ENCODE data around the gene WBP11.
"Not testable (repeated sequence)": the region's sequence is repeated elsewhere in the genome, so short reads cannot be mapped to it uniquely, and the experiment has no call there.

The WBP11 gene

DNA sequence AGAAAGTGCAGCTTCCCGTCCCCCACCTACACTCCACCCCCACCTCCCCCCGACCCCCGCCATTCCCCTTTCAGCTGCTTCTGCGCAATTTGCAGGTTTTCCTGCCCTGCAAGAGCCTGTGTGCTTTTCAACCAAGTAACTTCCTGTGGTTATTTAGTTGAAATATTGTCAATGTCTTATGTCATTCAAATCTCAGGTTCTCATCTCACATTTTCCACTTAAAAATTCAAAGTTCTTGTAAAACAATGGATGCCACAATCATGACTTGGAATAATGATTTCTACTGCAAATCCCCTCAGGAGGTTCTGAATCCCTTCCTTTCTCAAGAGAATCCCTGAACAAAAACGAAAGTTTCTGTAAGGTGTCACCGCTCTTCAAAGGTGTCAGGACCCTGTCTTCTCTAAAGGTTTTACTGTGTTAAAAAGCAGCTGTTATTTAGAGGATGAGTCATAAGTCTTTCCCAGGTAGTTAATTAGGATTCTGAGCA lies 31.6 kb downstream of the WBP11 start:
- no peak for DNase-seq (ENCODE audit: low read depth)

DNA sequence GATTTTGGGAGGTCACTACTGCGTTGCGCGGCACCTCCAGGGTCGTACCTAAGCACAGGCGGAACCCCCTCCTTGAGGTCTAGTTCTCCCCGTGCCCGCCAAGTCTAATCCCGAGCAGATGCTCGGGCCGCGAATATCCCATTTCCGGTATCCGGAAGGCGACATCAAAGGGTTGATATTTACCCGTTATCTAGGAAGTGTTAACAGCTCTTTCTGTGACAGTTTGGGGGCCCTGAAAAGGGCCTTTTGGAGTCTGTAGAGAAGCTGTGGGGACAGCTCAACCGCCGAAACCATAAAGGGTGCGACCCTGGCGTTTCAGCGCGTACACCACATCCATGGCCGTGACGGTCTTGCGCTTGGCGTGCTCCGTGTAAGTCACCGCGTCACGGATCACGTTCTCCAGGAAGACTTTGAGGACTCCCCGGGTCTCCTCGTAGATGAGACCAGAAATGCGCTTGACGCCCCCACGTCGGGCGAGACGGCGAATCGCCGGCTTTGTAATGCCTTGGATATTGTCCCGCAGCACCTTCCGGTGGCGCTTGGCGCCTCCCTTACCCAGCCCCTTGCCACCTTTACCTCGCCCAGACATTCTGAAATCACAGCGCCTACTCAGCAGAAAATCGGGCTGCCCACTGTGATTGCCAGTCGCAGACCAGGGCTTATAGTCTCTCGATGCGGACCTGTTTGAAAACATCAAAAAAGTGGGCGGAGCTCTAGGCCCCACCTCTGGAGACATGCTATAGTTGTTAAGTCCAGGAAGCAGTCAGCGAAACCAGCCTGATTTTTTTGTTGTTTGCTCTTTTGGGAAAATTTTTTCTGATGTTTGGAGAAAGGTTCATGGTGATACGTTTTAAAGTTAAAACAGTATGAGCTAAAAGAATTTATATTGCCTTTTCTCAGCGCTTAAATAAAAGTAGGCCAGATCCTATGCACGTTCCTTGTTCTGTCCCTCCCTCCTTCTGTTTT lies 32.5 kb downstream of the WBP11 start:
- peak; percentile 88 for DNase-seq (ENCODE audit: low read depth)

DNA sequence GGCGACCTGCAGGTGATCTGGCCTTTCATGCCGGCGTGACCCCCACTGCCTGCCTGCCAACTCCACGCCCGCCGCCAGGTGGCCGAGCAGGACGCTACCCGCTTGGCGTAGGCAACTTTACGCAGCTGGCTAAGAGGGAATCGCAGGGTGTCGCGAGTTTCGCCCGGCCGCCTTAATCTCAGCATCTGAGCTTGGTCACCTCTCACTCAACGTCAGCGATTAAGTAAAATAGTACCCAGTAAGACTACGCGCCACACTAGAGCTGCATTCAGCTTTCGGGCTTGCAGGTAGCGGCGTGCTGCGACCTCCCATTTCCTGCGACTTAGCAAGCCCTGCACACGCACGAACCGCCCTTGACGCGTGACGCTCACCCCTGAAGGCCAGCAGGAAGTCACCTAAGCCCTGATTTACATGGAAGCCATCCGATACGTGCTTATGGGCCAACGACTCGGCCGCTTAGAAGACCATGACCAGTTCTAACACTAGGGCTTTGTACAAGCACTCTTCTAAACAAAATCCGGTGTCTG lies 33.2 kb downstream of the WBP11 start:
- DNase-seq (ENCODE audit: low read depth) = peak; percentile 72

DNA sequence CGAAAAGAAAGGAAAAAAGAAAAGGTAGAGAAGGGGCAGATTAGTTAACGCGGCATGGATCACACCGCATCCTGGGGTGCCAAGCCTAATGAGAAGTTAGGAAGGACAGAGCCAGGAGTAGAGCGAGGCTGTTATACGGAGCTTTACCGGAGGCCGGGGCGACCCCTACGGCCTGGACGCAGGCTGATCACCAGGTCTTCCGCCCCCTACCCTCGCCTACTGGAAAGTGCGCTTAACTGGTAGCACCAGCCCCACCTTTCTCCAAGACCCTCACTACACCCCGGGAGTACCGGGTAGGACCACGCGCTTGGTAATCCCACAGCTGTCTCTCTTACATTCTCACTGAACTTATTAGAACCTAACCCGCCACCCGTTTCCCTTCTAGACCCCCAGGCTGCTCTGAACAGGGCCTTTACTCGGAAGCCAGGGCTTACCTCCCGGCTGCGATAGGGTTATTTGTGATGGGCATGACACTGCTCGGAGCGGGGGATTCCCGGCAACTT lies 33.8 kb downstream of the WBP11 start:
- DNase-seq (ENCODE audit: low read depth) = no peak

DNA sequence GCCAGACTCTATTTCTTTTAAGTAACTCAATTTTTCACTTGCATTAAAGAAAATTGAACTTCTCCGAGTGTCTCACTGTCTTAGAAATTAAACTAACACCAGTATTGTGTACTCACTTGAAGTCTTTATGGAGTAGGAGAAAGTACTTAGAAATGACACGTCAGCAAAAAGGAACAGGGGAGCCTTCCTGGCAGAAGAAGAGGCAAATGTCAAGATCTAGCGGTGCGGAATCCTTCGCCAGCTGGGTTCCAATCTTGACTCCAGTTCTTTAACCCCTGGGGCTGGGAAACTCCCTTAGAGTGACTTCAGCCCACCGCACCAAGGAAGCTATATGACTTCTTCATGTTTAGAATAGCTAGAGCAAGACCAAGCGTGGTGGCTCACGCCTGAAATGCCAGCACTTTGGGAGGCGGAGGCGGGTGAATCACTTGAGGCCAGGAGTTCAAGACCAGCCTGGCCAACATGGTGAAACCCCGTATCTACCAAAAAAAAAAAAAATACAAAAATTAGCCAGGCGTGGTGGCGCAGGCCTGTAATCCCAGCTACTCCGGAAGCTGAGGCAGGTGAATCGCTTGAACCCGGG lies 34.4 kb downstream of the WBP11 start:
- DNase-seq (ENCODE audit: low read depth) = no peak

DNA sequence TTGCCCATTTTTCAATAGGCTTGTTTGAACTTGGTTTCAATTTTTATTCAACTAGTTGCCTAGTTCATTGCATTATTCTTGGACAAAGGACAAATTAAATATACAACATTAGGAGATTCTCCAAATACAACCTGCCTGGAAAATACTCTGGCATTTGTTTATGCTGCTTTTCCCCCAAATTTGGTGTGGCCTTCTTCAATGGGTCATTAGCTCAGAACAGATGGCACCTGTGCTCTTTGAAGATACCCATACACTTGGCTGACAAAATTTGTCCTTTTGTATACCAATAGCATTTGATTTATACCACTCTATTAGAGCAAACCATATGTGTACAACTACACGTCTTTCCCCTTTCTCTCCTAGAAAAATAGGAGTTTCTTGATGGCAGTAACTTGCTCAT lies 35.7 kb downstream of the WBP11 start:
- DNase-seq (ENCODE audit: low read depth) = no peak

DNA sequence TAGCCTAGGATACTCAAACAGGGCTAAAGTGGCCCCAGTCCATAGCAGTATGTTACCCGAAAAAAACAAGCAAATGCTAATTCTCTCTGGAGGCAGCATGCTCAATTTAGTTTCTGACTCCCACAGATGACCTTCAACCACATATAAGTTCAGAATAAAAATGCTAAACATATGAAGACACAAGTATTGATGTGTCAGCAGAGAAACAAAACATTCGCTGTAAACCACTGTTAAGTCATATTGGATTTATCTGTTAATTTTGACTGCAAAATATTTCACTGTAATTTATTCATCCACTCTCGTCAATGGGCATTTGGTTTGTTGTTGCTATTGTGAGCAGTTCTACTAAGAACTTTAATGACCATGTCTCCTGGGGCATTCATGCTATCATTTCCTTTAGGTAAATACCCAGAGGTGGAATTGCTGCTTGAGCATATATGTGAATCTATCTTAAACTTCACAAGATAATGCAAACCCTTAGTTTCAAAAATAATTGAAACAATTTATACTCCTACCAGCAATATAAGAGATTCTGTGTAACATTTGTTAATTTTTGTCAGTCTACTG lies 36.5 kb downstream of the WBP11 start:
- no peak for DNase-seq (ENCODE audit: low read depth)

DNA sequence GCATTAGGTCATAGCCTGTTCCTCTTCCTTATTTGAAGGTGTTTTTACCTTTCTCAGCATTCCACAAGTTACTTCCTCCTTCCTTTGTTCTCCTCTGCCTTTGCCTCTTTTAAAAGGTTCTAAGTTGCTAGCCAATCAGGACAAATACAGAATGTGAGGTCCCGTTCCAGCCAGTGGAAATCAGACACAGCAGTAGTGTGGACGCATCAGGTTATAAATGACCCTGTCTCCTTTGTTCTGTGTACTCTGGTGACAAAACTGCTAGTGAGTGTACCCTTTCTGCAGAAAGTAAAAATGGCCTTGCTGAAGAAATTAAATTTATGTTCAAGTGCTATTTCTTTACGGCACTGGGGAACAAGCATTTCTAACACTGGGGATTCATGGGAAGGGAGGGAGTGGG lies 37.3 kb downstream of the WBP11 start:
- not testable (repeated sequence) for DNase-seq (ENCODE audit: low read depth)

DNA sequence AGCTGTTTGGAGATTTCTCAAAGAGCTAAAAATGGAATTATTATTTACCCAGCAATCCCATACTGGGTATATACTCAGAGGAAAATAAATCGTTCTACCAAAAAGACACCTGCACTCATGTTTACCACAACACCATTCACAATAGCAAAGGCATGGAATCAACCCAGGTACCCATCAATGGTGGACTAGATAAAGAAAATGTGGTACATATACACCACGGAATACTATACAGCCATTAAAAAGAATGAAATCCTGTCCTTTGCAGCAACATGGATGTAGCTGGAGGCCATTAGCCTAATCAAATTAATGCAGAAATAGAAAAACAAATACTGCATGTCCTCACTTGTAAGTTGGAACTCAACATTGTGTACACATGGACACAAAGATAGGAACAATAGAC lies 37.9 kb downstream of the WBP11 start:
- DNase-seq (ENCODE audit: low read depth) = no peak

DNA sequence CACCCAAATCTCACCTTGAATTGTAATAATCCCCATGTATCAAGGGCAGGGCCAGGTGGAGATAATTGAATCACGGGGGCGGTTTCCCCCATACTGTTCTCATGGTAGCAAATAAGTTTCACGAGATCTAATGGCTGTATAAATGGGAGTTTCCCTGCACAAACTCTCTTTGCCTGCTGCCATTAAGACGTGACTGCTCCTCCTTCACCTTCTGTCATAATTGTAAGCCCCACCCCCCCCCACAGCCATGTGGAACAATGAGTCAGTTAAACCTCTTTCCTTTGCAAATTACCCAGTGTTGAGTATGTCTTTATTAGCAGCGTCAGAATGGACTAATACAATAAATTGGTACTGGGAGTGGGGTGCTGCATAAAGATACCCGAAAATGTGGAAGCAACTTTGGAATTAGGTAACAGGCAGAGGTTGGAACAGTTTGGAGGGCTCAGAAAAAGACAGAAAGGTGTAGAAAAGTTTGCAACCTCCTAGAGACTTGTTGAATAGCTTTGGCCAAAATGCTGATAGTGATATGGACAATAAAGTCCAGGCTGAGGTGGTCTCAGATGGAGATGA lies 43.5 kb downstream of the WBP11 start:
- not testable (repeated sequence) for DNase-seq (ENCODE audit: low read depth)

DNA sequence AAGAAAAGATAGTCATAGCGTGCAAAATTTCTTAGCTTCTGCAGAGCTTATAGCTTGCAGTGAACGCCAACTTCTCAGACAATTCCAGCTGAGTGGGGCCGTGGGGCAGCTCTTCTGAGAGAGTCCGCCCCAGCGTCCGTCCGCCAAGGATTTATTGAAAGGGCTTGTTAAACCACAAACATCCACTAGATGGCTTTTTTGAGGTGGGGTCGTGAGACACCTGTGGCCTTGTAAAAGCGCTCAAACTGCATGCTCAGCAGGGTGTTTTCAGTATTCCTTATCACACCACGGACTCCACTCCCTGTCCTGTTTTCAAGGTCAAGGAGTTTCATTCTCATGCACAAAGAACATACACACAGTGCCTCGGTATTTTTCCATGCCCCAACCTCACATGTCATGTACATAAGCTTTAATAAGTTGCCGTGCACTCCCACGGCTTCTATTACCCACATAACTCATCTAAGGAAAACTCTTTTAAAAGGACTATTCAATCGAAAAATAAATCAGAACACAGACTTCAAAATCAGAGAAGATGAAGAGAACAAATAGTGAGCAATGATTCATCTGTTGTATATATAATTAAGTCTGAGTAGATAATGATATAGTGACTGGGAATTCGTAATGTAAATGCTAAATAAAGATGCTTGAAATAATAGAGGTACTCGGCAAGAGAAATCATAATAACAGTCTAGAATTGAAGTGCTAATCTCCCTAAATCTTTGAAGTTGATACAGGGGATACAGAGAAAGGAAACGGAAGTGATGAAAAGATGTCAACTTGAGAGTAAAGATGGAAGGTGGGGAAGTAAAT lies 46.7 kb downstream of the WBP11 start:
- DNase-seq (ENCODE audit: low read depth) = no peak

DNA sequence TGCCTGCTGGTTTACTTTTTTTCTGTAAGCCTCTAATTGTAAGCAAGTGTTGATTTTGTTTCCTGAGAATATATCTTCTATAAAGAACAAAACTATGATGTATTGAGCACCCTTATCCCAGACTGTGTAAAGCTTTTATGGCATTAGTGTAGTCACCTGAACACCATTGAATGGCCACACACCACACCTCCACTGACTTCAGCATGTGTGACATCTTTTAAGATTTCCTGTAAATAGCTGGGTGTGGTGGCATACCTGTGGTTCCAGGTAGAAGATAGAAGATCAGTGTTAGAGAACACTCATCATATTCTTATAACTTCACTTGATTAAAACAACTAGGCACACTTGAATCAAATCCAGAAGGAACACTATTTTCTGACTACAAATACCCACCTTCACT lies 51.3 kb downstream of the WBP11 start:
- DNase-seq (ENCODE audit: low read depth) = no peak

DNA sequence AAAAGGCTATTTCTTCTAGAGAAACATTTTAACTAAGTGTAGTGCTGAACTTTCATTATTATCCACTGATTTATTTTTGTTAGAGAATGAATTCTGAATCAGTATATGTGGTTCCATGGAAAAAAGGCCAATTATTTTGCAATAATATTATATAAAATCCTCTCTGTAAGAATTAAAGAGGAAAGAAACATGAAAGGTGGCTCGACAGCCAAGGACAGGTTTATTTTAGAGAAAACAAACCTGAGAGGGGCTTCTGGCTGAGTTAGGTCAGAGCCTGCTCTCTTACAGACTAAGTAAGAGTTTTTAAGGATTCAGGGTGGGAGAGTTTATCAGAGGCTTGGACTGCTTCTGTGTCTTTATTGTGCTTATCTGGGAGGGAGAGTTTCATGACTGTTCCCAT lies 60.2 kb downstream of the WBP11 start:
- no peak for DNase-seq (ENCODE audit: low read depth)

DNA sequence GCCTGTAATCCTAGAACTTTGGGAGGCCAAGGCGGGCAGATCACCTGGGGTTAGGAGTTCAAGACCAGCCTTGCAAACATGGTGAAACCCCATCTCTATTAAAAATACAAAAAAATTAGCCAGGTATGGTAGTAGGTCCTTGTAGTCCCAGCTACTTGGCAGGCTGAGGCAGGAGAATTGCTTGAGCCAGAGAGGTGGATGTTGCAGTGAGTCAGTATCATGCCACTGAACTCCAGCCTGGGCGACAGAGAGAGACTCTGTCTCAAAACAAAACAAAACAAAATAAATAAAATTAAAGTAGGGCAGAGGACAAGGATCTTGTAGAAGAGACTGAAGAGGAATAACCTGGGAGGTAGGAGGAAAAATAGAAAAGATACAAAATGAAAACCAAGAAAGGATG lies 61.3 kb downstream of the WBP11 start:
- DNase-seq (ENCODE audit: low read depth) = no peak

DNA sequence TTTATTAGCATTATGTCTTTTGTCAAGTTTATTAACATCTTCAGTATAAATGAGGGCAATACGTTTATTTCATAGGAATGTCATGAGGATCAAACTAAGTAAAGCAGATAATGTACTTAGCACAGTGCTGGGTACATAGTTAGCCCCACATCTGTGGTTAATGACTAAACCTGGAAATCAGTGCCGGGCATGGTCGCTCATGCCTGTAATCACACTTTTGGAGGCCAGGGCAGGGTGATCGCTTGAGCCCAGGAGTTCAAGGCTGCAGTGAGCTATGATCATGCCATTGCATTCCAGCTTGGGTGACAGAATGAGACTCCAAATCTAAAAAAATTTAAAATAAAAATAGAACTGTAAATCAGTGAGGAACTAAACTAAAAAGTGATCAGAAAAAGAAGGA lies 62.1 kb downstream of the WBP11 start:
- no peak for DNase-seq (ENCODE audit: low read depth)

DNA sequence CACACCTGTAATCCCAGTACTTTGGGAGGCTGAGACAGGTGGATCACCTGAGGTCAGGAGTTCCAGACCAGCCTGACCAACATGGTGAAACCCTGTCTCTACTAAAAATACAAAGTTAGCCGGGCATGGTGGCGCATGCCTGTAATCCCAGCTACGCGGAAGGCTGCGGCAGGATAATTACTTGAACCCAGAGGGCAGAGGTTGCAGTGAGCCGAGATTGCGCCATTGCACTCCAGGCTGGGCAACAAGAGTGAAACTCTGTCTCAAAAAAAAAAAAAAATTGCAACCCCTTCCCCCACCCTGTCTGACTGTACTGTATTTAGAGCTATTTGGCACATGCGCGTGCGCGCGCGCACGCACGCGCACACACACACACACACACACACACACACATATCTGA lies 66.8 kb downstream of the WBP11 start:
- not testable (repeated sequence) for DNase-seq (ENCODE audit: low read depth)
